K562 treated with DMSO at 1 percent for 24 hours (cell line): ENCODE results near the gene ZNF506. TPM values are rescaled to one million over a fixed set of nuclear protein-coding genes. Genes with fewer than 3 reads are reported as not detected.

Experiments
- total RNA-seq: library from RNA; unstranded; fragments of 300-600 nt; gene quantifications from 2 replicates; pipeline ENCODE4 v1.2.3, GENCODE V29; 2022; ENCODE audit warnings: low read depth; ENCODE audit not compliant: insufficient read depth

ZNF506 gene
- 0.34 TPM in 1 of 2 replicates, not detected in the other for total RNA-seq

GRCh38 chr19:19821366-19821951, at the start of gene ZNF506:
Gene ZNF506 (minus strand): TSS chr19:19821750. CDS start chr19:19821603, 147 bp downstream.

GRCh38 chr19:19865750-19866610, 44.4 kb upstream of the ZNF506 start, which contains the start of gene ZNF253:
Gene ZNF253 (plus strand): TSS chr19:19865882. CDS start chr19:19865997, 115 bp downstream.

Other genes with a start within 250 kb of the ZNF506 start
- gene PBX4, start 203.1 kb downstream of the ZNF506 start, total RNA-seq = 4.4 and 5.2 TPM in 2 replicates
- gene LPAR2, start 193.5 kb downstream of the ZNF506 start, total RNA-seq = 16.8 and 20.5 TPM in 2 replicates
- 19.7 and 23.2 TPM in 2 replicates for gene GMIP, start 178.1 kb downstream of the ZNF506 start, total RNA-seq
- 70.4 and 85.1 TPM in 2 replicates for gene ATP13A1, start 158.1 kb downstream of the ZNF506 start, total RNA-seq
- 4.9 and 5.4 TPM in 2 replicates for gene ZNF101, start 152.9 kb downstream of the ZNF506 start, total RNA-seq
- gene ZNF14, start 88.6 kb downstream of the ZNF506 start, total RNA-seq = 2.5 and 2.7 TPM in 2 replicates
- gene ZNF253, start 44.1 kb upstream of the ZNF506 start, total RNA-seq = 2.5 and 3.6 TPM in 2 replicates
- 11.0 and 14.9 TPM in 2 replicates for gene ZNF93, start 79.2 kb upstream of the ZNF506 start, total RNA-seq
- not detected in 2 replicates for gene ZNF682, start 217.8 kb upstream of the ZNF506 start, total RNA-seq